Activated CD8-positive, alpha-beta memory T cell treated with anti-CD3 and anti-CD28 coated beads for 1 hour (primary cell): ENCODE results near the gene GLIS1.

ENCODE experiments used
- DNase-seq, 2 donors: peaks; one replicate each; pipeline ENCODE4 v3.0.0-alpha.2; 2020; ENCODE audit warnings: low read depth in 1 of 2; ENCODE audit errors: extremely low read depth in 1 of 2

GLIS1 gene

DNA sequence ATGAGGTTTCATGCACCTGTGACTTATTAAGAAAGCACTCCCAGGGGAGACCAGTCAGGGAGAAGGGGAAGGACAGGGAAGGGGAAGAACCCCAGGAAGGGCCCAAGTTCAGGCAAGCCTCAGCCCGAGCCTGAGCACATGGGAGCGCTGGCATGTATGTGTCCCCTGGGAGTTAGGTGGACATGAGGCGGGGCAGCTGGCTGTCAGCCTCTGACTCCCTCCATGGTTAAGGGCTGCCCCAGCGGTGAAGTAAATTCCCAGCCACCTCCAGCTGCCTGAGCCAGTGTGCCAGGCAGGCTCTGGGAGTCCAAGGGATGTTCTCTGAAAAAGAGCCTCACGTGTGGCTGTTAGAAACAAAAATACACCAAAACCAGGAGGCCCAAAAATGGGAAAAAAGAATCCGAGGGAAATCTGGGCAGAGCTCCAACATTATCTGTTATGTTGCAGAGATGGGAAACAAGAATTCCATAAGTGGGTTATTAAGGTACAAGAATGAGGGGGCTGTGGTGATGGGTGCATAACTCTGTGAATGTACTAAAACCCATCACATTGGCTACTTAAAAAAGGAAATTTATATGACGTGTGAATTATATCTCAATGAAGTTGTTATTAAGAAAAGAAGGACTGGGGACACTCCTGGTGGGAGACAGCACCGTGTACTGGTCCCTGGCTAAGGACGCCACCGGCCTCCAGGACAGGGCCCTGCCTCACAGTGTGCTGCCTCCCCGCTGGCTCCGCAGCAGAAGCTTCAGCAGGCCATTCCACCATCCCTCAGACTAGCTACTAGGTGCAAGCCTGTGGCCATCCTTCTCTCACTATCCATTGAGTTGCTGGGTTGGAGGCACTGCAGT, 261.1 kb downstream of the GLIS1 start:
- DNase-seq, result no peak

DNA sequence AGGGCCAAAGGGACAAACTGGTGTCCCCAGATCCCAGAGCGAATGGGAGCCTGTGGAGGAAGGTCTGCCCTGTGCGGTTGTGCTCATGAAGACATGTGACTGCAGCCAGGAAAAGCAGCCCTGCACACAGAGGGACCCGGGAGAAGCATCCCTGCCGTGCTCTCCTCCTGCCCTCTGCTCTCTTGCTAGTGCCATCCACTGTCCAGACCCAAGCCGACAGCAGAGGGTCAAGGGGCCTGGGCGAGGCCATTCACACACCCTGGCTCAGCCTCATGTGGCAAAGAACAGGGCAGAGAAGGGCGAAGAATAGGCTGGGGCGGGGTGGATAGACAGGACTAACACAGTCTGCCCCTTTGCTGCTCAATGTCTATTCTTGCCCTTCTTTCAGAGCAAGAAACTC, 262.4 kb downstream of the GLIS1 start:
- DNase-seq, result no peak

DNA sequence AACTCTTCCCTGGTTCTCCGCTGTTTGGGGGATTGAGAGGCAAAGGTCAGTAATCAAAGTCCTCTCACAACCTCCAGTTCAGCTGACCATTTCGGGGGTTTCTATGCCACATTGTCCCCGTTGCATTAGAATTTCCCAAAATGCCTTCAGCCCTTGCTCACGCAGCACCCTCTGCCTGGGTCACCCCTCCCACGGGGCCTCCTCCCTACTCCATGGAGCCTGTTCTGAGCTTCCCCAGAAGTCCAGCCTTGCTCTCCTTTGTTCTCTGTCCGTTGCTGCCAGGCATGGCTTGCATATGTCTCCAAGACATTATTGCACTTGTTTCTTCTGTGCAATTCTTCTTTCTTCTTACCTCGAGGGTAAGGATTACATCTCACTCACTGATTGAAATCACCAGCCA, 263.3 kb downstream of the GLIS1 start:
- no peak for DNase-seq

DNA sequence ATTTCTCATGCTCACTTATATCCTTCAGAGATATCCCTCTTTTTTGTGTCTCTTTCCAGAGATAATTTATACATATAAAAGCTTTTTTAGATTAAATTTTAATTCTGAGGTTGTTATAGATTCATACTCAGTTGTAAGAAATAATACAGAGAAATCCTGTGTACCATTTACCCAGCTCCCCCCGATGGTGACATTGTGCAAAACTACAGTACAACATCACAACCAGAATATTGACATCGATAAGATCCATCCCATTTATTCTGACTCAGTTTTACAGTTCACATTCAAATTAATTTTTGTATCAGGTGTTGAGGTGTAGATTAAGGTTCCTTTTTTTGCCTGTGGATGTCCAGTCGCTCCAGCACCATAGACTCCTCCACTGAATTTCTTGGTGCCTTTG, 265.5 kb downstream of the GLIS1 start:
- DNase-seq, result no peak

DNA sequence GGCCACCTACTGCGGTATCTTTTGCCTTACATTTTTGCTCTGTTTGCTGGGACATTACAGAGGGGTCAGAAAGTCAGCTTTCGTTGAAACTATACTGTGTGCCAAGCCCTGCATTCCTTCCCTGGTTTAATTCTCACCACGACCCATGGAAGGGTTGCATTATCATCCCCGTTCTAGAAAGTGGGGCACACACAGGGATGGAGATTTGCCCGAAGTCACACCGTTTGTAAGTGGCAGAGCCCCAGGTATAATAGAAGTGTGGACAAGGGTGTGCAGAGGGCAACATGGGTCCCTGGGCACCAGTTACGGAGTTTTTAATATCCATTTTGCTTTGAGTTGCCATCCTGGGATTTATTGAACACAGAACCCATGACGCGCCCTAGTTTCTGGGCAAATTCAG, 268.0 kb downstream of the GLIS1 start:
- no peak for DNase-seq

DNA sequence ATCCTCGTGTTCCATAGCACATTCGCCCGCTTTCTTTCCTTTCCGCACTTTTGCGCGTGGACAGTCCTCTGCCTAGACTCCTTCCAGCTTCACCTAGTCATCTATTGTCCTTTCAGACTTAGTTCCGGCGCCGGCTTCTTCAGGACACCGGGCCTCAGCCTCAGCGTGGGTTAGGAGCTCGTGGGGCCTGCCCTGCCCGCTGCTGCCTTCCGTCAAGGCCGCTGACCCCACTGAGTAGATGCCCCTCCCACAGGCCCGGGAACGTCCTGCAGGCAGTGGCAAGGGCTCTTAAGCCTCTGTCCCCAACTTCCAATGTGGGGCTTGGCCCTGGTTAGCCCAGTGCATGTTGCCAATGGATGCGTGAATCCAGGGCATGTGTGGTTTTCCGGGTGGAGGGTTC, 268.4 kb downstream of the GLIS1 start:
- DNase-seq, result no peak

DNA sequence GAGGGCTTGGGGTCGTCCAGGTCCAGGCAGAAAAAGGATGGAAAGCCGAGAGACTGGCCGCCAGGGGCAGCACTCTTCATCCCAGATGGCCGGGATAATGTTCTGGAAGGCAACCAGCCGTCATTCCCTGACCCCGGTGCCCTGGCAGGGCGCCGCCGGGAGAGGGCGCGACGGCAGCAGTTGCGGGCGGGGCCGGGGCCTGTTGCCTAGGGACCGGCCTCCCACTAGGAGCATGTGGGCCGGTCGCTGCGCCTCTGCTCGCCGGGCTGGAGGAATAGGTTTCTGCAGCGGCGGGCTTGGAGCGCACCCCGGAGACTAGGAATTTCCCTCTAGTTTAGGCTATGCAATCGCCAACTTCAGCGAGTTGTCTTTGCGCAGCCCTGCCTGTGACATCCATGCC, 268.8 kb downstream of the GLIS1 start:
- DNase-seq, result no peak

DNA sequence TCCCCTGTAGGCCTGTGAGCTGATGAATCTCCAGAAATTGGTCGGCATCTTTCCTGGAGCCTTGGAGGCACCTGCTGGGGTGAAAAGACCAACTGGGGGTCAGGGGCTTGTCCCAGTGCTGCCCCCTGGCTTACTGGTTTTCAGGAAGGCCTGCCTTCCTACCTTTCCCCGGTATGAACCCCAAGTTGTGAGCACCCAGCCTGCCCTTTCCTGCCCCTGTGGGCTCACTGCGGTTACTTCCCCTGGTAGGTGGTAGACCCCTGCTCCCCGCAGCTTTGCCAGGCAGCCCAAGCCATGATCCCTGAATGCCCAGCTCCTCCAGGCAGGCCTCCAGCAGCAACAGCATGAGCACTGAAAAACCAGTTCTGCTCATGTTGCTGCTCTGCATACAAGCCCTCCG, 269.6 kb downstream of the GLIS1 start:
- no peak for DNase-seq

DNA sequence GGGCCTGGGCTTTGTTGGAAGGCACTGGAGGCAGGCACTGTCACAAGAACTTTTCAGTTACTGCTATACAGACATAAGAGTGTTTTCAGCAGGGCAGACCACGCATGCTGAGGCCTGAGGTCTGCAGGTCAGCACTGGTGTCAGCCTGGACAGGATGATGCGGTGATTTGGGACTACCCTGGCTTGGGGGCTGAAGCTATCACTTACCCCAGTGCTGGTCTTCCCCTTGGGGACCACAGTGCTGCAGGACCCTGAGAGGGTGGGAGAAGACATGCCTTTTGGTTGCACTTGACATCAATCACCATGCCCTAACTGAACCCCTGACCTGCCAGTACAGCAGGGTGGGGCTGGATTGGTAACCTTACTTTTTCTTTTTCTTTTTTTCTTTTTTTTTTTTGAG, 270.6 kb downstream of the GLIS1 start:
- DNase-seq, result no peak

DNA sequence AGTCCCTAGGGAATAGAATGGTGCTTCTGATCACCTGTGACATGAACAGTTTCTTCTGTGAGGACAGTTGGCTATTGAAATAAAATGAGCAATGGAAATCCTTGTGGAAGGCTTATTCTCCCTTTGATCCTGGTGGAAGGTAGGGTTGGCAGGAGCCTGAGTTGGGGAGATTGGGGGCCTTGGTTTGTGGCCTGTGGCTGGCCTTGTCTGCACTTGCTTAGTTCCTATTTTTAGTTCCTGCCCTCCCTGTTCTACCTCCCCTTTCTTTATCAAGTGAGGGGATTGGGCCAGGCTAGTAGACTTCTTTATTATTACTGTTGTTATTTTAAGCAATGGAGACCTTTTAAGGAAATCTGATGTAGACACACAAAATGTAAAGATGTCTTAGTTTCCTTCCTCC, 271.6 kb downstream of the GLIS1 start:
- DNase-seq, result no peak

DNA sequence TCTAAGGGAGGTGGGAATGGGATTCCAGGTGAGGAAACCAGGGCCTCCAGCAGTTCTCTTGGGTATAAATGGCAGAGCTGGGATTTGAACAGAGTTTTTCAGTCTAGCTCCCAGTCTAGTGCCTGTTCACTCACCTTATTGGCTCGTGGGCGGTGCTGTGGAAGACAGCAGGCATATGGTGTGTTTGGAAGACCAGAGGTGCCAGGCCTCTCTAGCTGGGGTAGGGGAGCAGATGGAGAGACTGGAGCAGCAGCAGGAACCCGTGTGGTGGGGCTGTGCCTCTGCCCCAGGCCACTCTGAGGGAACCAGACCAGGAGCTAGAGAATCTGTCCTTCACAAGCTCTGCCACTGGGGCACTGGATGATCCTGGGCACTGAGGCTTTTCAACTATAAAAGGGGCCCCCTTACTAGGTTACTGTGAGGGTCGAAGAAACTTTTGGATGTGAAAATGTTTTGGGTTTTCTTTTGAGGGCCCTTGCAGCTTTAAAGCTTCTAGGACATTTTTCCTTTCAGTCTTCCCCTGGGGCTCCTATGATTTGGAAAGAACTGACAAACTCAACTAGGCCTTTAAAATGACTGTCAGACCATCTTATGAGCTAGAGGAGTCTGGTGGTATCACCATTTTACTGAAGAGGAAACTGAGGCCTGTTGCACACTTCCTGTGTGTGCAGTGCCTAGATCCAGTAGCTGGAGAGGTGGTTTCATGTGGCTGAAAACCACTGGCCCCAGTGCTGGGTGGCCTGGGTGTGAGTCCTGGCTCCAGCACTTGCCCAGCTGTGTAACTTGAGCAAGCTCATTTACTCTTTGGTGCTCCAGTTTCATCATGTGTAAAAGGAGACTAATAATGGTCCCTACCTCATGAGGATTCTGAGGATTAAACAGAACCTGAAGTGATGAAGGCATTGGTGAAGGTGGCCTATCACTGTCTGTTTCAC, 273.7 kb downstream of the GLIS1 start:
- DNase-seq, result no peak

DNA sequence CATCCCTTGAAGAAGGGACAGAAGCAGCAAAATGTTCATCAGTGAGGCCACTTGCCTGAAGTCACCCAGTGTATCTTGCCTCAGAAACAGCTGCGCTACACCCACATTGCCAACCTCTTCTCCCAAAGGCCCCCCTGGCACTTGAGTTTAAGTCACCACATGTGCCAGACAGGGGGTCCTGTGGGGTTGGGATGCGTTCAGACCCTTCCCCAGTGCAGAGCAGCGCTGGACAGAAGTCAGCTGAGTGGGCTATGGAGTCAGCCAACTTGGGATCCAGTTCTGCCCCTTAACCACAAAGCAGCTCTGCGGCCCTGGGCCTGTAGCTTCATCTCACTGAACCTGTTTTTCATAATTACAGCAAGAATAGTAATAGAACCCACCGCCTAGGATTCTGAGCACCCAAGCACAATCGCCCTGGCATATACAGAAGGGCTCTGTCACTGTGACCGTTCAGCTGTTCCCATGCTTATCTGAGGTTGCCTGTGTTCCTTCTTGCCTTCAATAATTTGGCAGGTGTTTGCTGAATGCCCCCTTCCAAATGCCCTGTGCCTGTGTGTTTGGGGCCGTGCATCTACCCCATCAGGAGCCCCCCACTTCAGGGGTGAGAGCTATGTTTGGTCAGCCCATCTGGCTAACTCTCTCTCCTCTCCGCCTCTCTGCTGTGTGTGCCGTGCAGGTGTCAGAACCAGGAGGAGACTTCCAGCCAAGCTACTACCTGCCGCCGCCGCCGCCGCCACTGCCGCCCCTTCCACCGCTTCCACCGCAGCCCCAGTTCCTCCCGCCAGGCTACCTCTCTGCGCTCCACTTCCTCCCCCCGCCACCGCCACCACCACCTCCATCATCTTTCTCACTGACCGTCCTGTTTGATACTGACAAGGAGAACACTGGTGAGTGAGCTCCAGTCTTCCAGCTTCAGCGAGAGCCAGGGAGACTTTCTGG, 274.7 kb downstream of the GLIS1 start:
- DNase-seq, result no peak

DNA sequence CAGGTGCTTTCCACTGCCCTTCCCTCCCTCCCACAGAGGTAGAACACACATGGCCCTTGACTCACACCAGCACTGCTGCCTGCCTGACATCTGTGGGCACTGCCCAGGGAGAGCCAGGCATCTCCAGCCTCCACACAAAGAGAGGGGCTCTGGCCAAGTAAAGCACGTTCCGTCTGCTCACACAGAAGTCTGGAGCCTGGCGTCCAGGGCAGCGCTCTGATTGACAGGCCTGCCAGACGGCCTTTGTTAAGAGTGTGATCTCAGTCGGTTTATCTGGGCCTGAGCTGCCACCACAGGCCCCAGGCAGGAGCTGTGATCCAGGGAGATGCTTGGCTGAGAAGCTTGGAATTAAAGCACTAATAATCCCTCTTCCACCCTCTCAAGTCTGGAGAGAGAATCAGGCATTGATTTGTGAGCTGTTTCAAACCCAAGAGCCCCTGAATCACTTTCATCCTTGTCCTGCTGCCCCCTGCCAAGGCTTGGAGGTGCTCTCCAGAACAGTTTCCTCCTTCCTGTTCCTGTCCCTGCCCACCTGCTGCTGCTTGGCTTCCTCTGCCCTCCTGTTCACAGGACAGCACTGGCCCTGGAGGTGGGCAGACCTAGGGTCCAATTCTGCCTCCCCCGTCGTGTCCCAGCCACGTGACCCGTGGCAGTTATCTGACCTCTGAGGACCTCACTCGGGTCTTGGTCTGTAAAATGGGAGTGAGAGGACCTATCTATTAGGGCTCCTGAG, 276.0 kb downstream of the GLIS1 start:
- no peak for DNase-seq

DNA sequence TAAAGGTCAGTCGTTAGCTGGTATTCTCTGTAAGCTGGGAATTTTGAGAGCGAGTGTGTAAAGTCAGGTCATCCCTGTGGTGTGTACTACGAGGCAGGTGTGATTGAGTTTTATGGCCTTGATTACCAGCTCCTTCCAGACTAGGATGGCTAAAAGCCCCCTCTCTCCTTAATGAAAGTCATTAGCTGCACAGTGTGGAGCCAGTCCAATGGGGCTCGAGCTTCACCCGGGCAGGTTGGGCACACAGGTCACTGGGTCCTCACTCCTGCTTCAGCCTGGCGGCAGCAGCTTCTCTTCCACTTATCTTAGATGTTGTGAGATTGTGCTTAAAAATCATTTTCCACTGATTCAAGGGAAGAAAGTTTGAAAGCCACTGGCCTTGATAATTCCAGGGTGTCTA, 276.8 kb downstream of the GLIS1 start:
- DNase-seq, result no peak

DNA sequence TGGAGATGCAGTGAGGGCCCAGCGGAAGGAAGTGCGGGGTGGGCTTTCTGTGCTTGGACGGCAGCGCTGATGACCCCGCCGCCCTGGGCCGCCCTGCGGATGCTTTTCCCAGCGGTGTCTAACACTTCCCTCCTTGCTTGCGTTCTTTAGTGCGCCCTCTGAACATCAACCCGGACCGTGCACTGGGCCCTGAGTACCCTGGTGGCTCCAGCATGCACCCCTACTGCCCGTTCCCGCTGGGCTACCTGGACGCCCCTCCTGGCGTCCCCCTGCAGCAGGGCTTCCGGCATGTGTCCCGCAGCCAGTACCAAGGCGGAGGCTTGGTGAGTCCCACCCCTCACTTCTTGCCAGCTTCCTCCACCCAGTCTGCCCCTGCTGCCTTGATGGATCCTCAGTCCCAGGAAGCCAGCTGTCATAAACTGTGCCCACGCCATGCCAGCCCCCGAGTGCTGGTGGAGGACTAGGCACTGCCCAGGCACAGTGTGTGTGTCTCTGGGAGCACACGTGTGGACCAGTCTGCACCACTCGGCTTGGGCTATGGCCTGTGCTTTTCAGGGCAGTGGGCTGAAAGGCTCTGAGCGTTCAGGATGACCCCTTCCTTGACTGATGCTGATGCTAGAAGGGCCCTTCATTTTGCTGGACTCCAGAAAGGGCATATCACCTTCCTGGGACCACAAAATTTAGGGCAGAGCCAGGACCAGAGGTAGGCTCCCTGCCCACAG, 277.5 kb downstream of the GLIS1 start:
- no peak for DNase-seq

DNA sequence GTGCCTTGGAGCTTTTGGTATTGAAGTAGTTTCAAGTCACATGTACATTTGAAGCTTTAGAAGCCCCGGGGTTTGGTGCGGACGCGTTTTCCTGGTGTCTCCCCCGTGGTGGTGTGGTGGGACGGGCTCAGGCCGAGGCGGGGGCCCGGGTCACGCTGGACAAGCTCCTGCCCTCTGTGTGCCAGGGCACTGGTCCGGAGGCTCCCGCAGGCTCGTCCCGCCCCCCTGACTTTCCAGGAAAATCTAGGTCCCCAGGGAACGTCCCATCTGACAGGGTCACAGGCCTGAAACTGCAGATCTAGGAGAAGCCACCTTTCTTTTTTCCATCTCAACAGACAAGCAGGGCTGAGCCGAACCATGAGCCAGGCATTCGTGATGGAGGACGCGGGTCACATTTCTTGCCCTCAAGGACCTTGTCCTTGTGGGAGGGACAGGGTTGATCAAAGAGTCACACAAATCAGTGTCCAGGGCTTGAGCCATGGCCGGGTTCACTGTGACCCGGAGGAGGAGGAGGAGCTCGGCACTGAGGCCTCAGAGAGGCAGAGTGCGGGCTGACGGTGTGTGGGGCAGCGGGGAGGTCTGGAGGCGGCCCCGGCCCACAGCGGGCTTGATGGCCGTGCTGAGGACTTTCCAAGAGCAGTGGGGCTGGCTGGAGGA, 278.2 kb downstream of the GLIS1 start:
- no peak for DNase-seq

DNA sequence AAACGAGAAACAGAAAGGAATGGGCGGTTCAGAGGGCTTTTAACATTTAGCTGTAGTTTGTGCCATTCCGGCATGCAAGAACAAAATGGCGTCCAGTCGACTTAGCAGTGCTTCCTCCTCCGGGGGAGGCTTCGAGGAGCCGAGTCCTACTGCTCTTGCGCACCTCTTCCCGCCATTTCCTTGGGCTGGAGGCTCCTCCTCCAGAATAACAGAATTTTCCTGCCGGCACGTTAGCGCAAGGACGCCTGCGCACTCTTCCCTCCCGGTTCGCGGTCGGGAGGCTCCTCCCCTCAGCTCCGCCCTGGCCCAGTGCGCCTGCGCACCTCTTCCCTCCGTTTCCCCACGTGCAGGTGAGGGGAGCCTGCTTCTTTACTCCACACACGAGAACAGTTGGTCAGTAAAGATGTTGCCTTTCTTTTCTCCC, 278.7 kb downstream of the GLIS1 start:
- DNase-seq, result no peak

DNA sequence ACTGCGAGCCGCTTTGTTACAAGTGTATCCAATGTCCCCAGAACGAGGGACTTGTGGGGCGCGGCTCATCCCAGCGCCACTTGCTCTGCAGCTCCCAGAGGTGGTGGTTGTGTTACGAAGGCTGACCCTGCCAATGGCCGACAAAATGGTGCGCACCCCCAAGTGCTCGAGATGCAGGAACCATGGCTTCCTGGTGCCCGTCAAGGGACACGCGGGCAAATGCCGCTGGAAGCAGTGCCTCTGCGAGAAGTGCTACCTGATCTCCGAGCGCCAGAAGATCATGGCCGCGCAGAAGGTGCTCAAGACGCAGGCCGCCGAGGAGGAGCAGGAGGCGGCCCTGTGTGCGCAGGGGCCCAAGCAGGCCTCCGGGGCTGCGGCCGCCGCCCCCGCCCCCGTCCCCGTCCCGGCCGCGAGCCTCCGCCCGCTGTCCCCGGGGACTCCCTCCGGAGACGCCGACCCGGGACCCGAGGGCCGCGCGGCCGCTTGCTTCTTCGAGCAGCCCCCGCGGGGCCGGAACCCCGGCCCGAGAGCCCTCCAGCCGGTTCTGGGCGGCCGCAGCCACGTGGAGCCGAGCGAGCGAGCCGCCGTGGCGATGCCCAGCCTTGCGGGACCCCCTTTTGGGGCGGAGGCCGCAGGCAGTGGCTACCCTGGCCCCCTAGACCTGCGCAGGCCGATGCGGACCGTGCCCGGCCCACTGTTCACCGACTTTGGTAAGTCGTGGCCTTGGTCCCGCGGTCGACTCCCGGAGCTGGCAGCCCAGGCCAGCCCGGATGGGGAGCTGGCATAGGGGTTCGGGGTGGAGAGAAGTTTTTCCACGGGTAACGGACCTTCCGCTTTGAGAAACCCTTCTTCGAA, 279.4 kb downstream of the GLIS1 start, which contains the start of gene DMRTB1:
Gene DMRTB1, plus strand, starts transcription at position 79 of the 855 bp plus-strand sequence. Its CDS starts 55 bp downstream, at position 134.
- no peak for DNase-seq
